GM18870 (cell line): ENCODE measurements around the gene RNF14.
A peak's percentile ranks its signal among the peaks of the same experiment; 100 is the strongest.

ENCODE experiments used
- ATAC-seq: cut with Tn5 transposase; IDR thresholded peaks from one replicate; pipeline ENCODE4 v1.9.1; 2021; ENCODE audit warnings: moderate library complexity; ENCODE audit not compliant: unreplicated experiment

Gene RNF14, protein sequence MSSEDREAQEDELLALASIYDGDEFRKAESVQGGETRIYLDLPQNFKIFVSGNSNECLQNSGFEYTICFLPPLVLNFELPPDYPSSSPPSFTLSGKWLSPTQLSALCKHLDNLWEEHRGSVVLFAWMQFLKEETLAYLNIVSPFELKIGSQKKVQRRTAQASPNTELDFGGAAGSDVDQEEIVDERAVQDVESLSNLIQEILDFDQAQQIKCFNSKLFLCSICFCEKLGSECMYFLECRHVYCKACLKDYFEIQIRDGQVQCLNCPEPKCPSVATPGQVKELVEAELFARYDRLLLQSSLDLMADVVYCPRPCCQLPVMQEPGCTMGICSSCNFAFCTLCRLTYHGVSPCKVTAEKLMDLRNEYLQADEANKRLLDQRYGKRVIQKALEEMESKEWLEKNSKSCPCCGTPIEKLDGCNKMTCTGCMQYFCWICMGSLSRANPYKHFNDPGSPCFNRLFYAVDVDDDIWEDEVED

DNA sequence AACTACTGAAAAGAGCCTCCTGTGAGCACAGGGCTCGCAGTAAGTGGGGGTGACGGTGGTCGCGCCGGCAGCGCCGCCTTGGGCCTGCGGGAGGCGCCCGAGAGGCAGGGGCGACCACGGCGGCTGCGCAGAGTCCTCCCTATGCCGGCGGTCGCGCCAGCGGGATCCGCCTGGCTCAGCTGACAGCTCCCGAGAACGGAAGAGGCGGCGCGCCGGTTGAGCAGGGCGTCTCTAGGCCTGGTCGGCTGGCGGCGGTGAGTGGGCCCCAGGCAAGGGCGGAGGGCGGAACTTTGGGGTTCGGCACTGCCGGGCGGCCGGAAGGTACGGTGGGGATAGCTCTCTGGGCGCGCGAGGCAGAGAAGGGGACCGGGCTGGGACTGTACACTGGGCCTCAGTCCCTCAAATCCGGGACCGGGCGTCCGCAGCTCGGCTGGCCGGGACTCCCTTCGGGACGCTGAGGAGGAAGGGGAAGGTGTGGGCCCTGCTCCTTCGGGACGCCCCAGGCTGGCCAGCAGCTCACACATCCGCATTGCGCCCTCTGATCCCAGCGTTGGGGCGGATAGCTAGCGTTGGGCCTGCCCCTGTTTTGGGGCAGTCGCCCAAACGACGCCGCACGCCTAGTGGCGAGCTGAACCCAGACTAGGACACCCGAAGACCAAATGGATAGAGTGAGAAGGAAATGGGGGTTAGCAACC lies at the start of gene RNF14:
RNF14 (plus strand) TSS at position 192 of the 695 bp plus-strand sequence. CDS start 4,484 bp downstream, outside the sequence.
- ATAC-seq = peak; percentile 83

- ATAC-seq = no peak
These were observed 49.4 kb upstream of the RNF14 start for GRCh38 chr5:141919218-141920119.

DNA sequence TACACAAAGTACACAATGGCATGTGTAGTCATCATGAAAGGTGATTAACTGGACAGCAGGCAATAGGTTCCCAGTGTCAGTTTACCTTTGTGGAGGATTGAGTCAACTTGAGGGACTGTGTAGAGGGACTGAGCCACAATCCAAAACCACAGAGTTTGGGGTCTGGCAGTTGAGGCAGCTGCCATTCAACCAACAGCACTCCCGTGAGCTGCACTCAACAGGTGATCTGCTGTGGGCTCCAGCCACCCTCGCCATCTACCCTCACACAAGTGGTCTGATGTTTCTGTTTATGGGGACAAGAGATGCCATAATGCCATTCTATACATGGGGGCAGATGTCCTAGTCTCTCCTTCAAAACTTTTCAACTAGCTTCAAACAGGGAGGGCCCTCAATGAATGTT lies 48.1 kb upstream of the RNF14 start:
- no peak for ATAC-seq

GRCh38 chr5:141922827-141923447 lies 46.0 kb upstream of the RNF14 start:
- peak; percentile 1 for ATAC-seq

DNA sequence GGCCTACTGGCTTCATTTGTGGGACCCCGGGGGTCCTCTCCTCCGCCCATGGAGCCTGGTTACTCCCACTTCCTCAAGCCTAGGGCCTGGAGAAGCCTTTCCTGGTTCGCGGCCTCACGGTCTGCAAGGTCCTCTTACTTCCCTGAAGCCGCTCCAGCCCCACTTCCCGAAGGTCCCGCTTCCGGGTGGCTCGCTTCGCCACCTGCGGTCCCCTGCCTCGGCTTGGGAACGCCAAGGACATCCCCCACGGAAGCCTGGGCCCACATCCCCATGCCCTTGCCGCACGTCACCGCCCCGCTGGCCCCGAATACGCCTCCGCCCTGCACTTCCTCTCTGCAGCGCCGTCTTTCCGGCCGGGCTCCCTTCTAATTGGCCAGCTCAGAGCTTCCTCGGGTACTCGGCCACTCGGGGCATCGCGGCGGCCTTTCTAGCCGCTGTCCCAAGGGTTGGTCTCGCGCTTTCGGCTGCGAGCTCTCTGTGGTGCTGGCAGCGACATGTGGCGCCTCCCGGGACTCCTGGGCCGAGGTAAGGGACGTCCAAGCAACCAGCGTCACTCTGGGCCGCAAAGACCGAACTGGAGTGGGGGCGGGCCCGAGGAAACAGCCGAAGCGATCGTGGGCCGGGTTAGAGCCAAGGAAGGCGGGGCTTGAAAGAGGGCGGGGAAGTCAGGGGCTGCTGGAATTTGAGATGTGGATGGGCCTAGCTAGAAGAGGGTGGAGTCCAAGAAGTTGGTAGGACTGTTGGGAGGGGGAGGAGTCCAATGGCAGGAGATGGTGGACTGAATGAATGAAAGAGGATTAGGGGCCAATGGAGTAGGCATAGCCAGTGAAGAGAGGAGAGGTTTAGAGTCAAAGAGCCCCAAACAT lies 45.2 kb upstream of the RNF14 start, which contains the start of gene DELE1:
DELE1 (plus strand) TSS at position 424 of the 866 bp plus-strand sequence; CDS start at position 495, 71 bp downstream.
- ATAC-seq = peak; percentile 92

DNA sequence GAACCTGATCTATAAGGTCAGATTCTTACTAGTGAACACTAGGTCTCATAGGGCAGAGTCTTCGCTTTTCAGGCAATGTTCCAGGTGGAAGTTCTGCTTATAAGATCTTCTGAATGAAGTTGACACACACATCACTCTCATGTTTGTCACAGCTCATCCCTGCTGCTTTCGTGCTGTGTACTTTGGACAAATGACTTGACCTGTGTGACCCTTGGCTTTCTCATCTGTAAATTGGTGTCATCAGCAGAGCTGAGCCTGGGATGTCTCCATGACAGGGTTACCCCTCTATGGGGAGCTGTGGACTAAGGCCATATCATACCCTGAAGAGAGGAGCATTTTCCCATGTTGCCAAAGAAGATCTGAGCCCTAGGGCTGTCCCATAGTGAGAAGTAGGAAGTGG lies 42.5 kb upstream of the RNF14 start:
- ATAC-seq = no peak

- ATAC-seq = no peak
These were observed 40.9 kb upstream of the RNF14 start for GRCh38 chr5:141928051-141928450.

DNA sequence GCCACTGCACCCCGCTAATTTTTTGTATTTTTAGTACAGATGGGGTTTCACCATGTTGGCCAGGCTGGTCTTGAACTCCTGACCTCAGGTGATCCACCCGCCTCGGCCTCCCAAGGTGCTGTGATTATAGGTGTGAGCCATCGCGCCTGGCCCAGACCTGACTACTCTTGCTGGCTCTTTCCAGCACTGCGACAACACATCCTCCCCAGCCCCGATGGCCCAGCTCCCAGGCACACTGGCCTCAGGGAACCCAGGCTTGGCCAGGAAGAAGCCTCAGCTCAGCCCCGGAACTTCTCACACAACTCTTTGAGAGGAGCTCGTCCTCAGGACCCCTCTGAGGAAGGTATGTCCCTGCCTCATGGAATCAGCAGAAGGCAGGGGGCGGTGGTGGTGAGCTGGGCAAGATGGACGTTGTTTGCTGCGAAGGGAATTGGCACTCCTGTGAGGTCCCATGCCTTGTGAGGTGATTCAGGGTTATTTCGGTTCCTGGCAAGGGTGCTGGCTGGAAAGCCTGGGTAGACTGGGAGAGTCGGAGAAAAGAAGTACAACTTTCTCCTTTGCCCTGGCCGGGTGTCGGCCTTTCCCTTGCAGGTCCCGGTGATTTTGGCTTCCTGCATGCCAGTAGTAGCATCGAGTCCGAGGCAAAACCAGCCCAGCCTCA lies 39.4 kb upstream of the RNF14 start:
- no peak for ATAC-seq

- no peak for ATAC-seq
These were observed 37.2 kb upstream of the RNF14 start for GRCh38 chr5:141931694-141932093.

DNA sequence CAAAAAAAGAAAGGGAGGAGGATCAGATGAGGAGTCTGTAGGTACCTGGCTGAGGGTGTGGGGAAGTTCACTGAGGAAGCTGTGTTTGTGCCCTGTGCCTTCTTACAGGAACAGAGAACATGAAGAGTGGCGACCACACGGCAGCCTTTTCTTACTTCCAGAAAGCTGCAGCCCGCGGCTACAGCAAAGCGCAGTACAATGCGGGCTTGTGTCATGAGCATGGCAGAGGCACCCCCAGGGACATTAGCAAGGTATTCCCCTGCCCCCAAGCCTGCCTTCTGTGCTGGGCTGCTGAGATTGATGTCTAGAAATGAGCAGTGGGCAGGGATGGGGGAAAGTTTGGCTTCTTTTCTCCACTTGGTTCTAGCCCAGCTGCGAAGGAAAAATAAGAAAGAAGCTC lies 35.8 kb upstream of the RNF14 start:
- ATAC-seq = no peak

DNA sequence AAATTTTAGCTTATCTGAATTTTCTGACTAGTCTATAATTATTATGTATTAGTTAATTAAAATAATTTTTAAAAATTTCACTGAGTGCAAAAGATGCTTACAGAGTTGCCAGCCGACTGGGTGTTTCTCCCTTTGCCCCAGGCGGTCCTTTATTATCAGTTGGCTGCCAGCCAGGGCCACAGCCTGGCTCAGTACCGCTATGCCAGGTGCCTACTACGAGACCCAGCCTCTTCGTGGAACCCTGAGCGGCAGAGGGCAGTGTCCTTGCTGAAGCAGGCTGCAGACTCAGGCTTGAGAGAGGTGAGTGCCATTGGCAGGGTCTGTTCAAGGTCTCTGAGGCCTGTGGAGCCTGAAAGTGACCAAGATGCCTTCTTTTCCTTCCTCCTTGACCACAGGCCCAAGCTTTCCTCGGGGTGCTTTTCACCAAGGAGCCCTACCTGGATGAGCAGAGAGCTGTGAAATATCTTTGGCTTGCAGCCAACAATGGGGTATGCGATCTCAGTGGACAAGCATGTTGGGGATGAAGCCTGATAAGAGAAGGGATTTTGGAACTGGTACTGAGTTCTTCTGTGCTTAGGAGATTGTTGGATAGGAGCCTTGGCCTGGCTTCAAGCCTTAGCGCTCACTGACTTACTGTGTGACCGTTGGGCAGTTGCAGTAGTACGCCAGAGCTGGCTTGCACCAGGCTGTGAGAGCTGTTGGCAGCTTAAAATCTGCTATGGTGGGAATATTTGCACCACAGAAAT lies 34.6 kb upstream of the RNF14 start:
- no peak for ATAC-seq

GRCh38 chr5:141935538-141935937 lies 33.4 kb upstream of the RNF14 start:
- no peak for ATAC-seq

DNA sequence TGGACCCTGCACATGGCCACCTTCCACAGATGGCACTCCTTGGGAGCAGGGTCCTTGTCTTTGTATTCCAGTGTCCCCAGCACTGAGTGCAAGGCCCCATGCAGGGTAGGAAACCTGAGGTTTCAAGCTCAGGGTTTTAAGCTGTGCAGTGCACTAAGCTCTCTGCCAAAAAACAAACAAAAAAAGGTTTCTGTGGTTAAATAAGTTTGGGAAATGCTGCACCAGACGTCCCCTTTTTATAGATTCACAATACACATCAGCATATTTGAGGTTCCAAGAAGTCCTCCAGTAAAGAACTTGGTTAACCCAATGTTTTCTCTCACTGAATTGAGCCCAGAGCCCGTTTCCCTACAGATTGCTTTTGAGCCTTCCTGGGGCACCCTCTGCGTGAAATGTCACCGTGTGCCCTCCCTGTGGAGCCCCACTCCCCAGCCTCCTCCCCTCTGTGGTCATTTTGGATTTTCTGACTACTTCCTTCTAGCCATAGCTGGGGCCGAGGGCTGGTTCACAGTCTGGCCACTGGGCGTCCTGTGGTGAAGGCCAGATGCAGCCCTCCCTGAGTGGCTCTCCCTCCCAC lies 28.1 kb upstream of the RNF14 start:
- ATAC-seq = no peak

GRCh38 chr5:141941307-141941706 lies 27.6 kb upstream of the RNF14 start:
- no peak for ATAC-seq

DNA sequence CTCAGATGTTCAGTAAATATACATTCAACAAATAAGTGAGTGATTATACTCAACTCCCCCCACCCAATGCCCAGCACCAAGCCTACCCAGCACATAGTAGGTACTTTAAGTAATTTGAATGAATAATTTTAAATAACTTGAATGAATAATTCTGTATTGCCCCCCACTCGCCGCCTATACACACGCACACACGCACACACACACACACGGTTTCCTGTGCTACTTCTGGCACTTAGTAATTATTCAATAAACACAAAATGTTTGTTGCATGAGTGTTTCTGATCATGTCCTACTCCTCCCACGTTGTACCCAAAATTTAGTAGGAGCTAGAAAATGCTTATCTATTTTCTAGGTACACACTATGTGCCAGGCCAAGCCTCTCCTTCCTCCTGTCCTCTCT lies 27.1 kb upstream of the RNF14 start:
- no peak for ATAC-seq

DNA sequence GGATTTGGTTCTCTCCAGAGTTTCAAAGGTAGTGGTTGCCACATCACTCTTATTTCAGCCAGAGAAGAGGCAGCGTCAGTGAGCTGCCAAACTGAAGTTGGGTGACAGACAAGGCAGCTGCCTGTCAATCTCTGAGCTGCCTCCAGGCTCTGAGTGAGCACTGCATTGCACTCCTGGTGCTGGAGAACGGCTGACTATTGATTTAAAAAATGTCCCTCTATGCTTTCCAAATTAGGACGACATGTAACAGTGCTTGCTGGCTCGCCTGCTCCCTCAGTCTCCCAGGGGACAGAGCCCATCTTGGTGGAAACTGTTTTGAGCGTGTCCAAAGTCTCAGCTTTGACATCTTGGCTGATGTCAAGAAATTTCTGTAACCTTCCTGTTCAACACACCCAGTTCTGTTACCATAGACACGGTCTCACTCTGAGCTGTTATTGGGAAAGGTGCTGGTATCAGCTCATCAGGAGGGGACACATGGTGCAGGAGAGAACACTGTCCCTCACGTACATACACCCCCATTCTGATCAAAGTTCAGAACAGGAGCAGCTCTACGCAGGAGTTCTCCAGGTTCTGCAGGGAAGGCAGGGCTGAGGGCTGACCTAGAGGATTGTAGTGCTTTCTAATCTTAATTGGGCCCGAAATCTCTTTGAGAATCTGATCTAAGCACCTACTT lies 26.6 kb upstream of the RNF14 start:
- no peak for ATAC-seq

GRCh38 chr5:141944076-141944475 lies 24.8 kb upstream of the RNF14 start:
- ATAC-seq = no peak
